H9 (cell line): ENCODE measurements around the gene UNC79. TPM values are rescaled to one million over a fixed set of nuclear protein-coding genes. Genes with fewer than 3 reads are reported as not detected.

Experiments
- DNase-seq: peaks from one replicate; pipeline ENCODE4 v3.0.0-alpha.2; 2017
- H2AFZ ChIP-seq: one replicate; pipeline ENCODE4 v1.6.1; 2013; ENCODE audit warnings: mild to moderate bottlenecking, low read length, control low read depth, moderate library complexity
- H2AK5ac ChIP-seq: 2 replicates; pipeline ENCODE4 v1.6.1; 2013; ENCODE audit warnings: low read length, control low read depth, mixed read lengths; ENCODE audit not compliant: insufficient read length
- H2BK120ac ChIP-seq: one replicate; pipeline ENCODE4 v1.6.1; 2013; ENCODE audit warnings: low read depth, mild to moderate bottlenecking, low read length, control low read depth, inconsistent platforms; ENCODE audit not compliant: poor library complexity, severe bottlenecking
- H2BK12ac ChIP-seq: 2 replicates; pipeline ENCODE4 v1.6.1; 2013; ENCODE audit warnings: low read length, control low read depth, mixed read lengths, low read depth; ENCODE audit not compliant: insufficient read length
- H2BK15ac ChIP-seq: 2 replicates; pipeline ENCODE4 v1.6.1; 2013; ENCODE audit warnings: low read depth, low read length, control low read depth
- H2BK20ac ChIP-seq: one replicate; pipeline ENCODE4 v1.6.1; 2013; ENCODE audit warnings: low read depth, mild to moderate bottlenecking, low read length, control low read depth, inconsistent platforms; ENCODE audit not compliant: poor library complexity, severe bottlenecking
- H2BK5ac ChIP-seq: 2 replicates; pipeline ENCODE4 v1.6.1; 2013; ENCODE audit warnings: low read length, control low read depth, mixed read lengths; ENCODE audit not compliant: insufficient read length
- H3K14ac ChIP-seq: 2 replicates; pipeline ENCODE4 v1.6.1; 2013; ENCODE audit warnings: low read length, control low read depth; ENCODE audit not compliant: insufficient read depth
- H3K18ac ChIP-seq: 2 replicates; pipeline ENCODE4 v1.6.1; 2013; ENCODE audit warnings: low read depth, mild to moderate bottlenecking, mixed read lengths, low read length, control low read depth; ENCODE audit not compliant: insufficient read length
- H3K23ac ChIP-seq: 2 replicates; pipeline ENCODE4 v1.6.1; 2013; ENCODE audit warnings: low read length, control low read depth, mixed read lengths, low read depth; ENCODE audit not compliant: insufficient read length
- H3K23me2 ChIP-seq: 2 replicates; pipeline ENCODE4 v1.6.1; 2013; ENCODE audit warnings: low read depth, mild to moderate bottlenecking, mixed read lengths, low read length, control low read depth; ENCODE audit not compliant: insufficient read length, poor library complexity, severe bottlenecking
- H3K27ac ChIP-seq: 2 replicates; pipeline ENCODE4 v1.5.1; 2013; ENCODE audit warnings: low read length, control low read depth, mixed read lengths, low read depth; ENCODE audit not compliant: insufficient read length
- H3K27me3 ChIP-seq: 2 replicates; pipeline ENCODE4 v1.6.1; 2013; ENCODE audit warnings: low read length, control low read depth, inconsistent platforms; ENCODE audit not compliant: insufficient read depth
- H3K4ac ChIP-seq: 2 replicates; pipeline ENCODE4 v1.6.1; 2013; ENCODE audit warnings: low read depth, mild to moderate bottlenecking, control low read depth, inconsistent platforms, low read length, moderate library complexity
- H3K4me1 ChIP-seq: 2 replicates; pipeline ENCODE4 v1.6.1; 2013; ENCODE audit warnings: low read length, control low read depth, inconsistent platforms; ENCODE audit not compliant: insufficient read depth
- H3K4me2 ChIP-seq: 2 replicates; pipeline ENCODE4 v1.6.1; 2013; ENCODE audit warnings: low read length, control low read depth, mixed read lengths; ENCODE audit not compliant: insufficient read length, insufficient read depth
- H3K56ac ChIP-seq: 2 replicates; pipeline ENCODE4 v1.6.1; 2013; ENCODE audit warnings: low read depth, mild to moderate bottlenecking, mixed read lengths, low read length, control low read depth; ENCODE audit not compliant: insufficient read length
- H3K79me1 ChIP-seq: 2 replicates; pipeline ENCODE4 v1.6.1; 2013; ENCODE audit warnings: low read depth, mild to moderate bottlenecking, moderate library complexity, low read length, control low read depth, inconsistent platforms; ENCODE audit not compliant: insufficient read depth, poor library complexity, severe bottlenecking
- H3K79me2 ChIP-seq: 2 replicates; pipeline ENCODE4 v1.6.1; 2013; ENCODE audit warnings: low read length, control low read depth, inconsistent platforms; ENCODE audit not compliant: insufficient read depth
- H3K9ac ChIP-seq: 2 replicates; pipeline ENCODE4 v1.6.1; 2013; ENCODE audit warnings: low read length, control low read depth, mixed read lengths; ENCODE audit not compliant: insufficient read length; ENCODE audit errors: extremely low read depth
- H3K9me3 ChIP-seq: one replicate; pipeline ENCODE4 v1.6.1; 2013; ENCODE audit warnings: low read depth, low read length, inconsistent platforms; ENCODE audit not compliant: control insufficient read depth
- H3T11ph ChIP-seq: one replicate; pipeline ENCODE4 v1.6.1; 2013; ENCODE audit warnings: mild to moderate bottlenecking, low read length, control low read depth, inconsistent platforms
- H4K20me1 ChIP-seq: one replicate; pipeline ENCODE4 v1.6.1; 2013; ENCODE audit not compliant: control insufficient read depth, insufficient read length, insufficient read depth
- H4K5ac ChIP-seq: 2 replicates; pipeline ENCODE4 v1.6.1; 2013; ENCODE audit warnings: low read depth, mild to moderate bottlenecking, mixed read lengths, low read length, control low read depth; ENCODE audit not compliant: insufficient read length
- H4K8ac ChIP-seq: replicated peaks from 2 replicates; pipeline ENCODE4 v1.6.1; 2013; ENCODE audit warnings: low read length, control low read depth, mixed read lengths, low read depth; ENCODE audit not compliant: insufficient read length
- H4K91ac ChIP-seq: 2 replicates; pipeline ENCODE4 v1.6.1; 2013; ENCODE audit warnings: low read depth, mild to moderate bottlenecking, moderate library complexity, mixed read lengths, low read length, control low read depth; ENCODE audit not compliant: insufficient read length
- H3K27ac Mint-ChIP-seq, 3 experiments: 2 replicates in 2 of 3; 3 replicates in 1 of 3; pipeline ENCODE4 v1.8.0; 2020 to 2021; ENCODE audit warnings: mixed read lengths in 3 of 3, mild to moderate bottlenecking in 1 of 3, moderate library complexity in 1 of 3
- H3K27me3 Mint-ChIP-seq: 2 replicates; pipeline ENCODE4 v1.8.0; 2021; ENCODE audit warnings: low read depth, mild to moderate bottlenecking, moderate library complexity, mixed read lengths
- H3K36me3 Mint-ChIP-seq, 3 experiments: 2 replicates in 2 of 3; 3 replicates in 1 of 3; pipeline ENCODE4 v1.8.0; 2020 to 2021; ENCODE audit warnings: low read depth in 3 of 3, mixed read lengths in 3 of 3; ENCODE audit not compliant: insufficient read depth in 1 of 3
- H3K4me1 Mint-ChIP-seq, 2 experiments: 2 replicates each; pipeline ENCODE4 v1.8.0; 2020; ENCODE audit warnings: mixed read lengths in 2 of 2
- H3K4me3 Mint-ChIP-seq, 2 experiments: 2 replicates in 1 of 2; 3 replicates in 1 of 2; pipeline ENCODE4 v1.8.0; 2020 to 2021; ENCODE audit warnings: mild to moderate bottlenecking in 2 of 2, mixed read lengths in 2 of 2, moderate library complexity in 1 of 2
- H3K9me3 Mint-ChIP-seq, 2 experiments: 2 replicates in 1 of 2; 3 replicates in 1 of 2; pipeline ENCODE4 v1.8.0; 2020; ENCODE audit warnings: mild to moderate bottlenecking in 2 of 2, mixed read lengths in 2 of 2, moderate library complexity in 1 of 2
- WGBS: extraction: QIAGEN DNeasy Blood & Tissue Kit; methylation state at CpG from one replicate; pipeline ENCODE4 v1.1.7; 2013; ENCODE audit warnings: missing lambda C conversion rate, low lambda C conversion rate, mixed read lengths; ENCODE audit not compliant: insufficient read length; ENCODE audit errors: extremely low coverage; 5-methylcytosine and 5-hydroxymethylcytosine counted together
- total RNA-seq: library from RNA; stranded (reverse); gene quantifications from 2 replicates; pipeline ENCODE4 v1.2.1, GENCODE V29; 2021
- TF ChIP-seq, protein P1 (sequence below): fragments of 200-600 bp; sonication (generic); conservative IDR thresholded peaks from 3 replicates; pipeline ENCODE4 v1.8.0; 2021; ENCODE audit warnings: antibody characterized with exemption, mild to moderate bottlenecking

The UNC79 gene
- total RNA-seq, 1 experiment from 2014 or later, result 3.0 TPM

DNA sequence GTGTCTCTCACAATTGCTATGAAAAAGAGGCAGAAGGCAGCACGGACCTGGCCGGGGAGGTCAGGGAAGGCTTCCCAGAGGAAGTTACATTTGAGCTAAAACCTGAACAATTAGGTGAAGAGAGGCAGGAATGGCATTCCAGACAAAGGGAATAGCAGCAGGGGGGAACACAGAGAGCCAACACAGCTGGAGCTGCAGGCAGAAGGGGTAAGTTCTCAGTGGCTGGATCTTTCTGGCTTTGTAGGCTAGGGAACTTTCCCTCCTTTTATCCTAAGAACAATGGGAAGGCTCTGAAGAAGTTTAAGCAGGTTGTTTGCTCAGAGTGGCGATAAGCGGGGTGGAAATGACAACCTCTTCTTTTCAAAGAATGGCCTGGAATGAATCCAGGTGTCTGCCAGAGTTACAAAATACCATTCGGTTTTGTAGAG, 257.5 kb downstream of the UNC79 start:
- H3K27me3 Mint-ChIP-seq, result no peaks in the 10 kb centered on the region
- peak; percentile 84 for DNase-seq

More for the DNA sequence above, 257.5 kb downstream of the UNC79 start:
- H2BK120ac ChIP-seq, result no peak overlapping the region
- no peak overlapping the region for H4K5ac ChIP-seq
- H3K4me1 ChIP-seq, result peaks cover 29% of the 10 kb centered on the region
- H3K27ac Mint-ChIP-seq, result peak overlapping the region; percentile 95 to 99 (median 95)
- H4K20me1 ChIP-seq, result no peaks in the 10 kb centered on the region
- WGBS, result no CpG with 5 or more reads among the region's 5 CpGs
- no peaks in the 10 kb centered on the region for H3K9me3 Mint-ChIP-seq
- H3K4me1 Mint-ChIP-seq, result peaks cover 77 to 83% of the 10 kb centered on the region in 2 experiments
- TF ChIP-seq, protein P1, sequence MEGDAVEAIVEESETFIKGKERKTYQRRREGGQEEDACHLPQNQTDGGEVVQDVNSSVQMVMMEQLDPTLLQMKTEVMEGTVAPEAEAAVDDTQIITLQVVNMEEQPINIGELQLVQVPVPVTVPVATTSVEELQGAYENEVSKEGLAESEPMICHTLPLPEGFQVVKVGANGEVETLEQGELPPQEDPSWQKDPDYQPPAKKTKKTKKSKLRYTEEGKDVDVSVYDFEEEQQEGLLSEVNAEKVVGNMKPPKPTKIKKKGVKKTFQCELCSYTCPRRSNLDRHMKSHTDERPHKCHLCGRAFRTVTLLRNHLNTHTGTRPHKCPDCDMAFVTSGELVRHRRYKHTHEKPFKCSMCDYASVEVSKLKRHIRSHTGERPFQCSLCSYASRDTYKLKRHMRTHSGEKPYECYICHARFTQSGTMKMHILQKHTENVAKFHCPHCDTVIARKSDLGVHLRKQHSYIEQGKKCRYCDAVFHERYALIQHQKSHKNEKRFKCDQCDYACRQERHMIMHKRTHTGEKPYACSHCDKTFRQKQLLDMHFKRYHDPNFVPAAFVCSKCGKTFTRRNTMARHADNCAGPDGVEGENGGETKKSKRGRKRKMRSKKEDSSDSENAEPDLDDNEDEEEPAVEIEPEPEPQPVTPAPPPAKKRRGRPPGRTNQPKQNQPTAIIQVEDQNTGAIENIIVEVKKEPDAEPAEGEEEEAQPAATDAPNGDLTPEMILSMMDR, result no peak
- no peak overlapping the region; the same call in 1 of the 2 replicates for H3K4ac ChIP-seq
- H3K56ac ChIP-seq, result no peak overlapping the region
- peak overlapping the region; percentile 76 for H3K27ac ChIP-seq
- no peak overlapping the region for H4K91ac ChIP-seq
- no peak overlapping the region for H2BK5ac ChIP-seq
- H3K4me3 Mint-ChIP-seq, result peak overlapping the region; percentile 30 to 69; a peak in 4 of 5 replicates
- H3K23ac ChIP-seq, result no peak overlapping the region
- H2BK20ac ChIP-seq, result no peak overlapping the region
- no peak overlapping the region for H2BK12ac ChIP-seq
- H3K79me2 ChIP-seq, result no peaks in the 10 kb centered on the region
- no peak overlapping the region for H3T11ph ChIP-seq
- no peak overlapping the region for H2AK5ac ChIP-seq
- H3K27me3 ChIP-seq, result no peaks in the 10 kb centered on the region
- peak overlapping the region; percentile 64; the same call in 1 of the 2 replicates for H3K14ac ChIP-seq
- H3K9me3 ChIP-seq, result no peaks in the 10 kb centered on the region
- no peak overlapping the region for H2BK15ac ChIP-seq
- peak overlapping the region; percentile 56 for H3K18ac ChIP-seq
- peak overlapping the region; percentile 50 for H3K4me2 ChIP-seq
- H3K36me3 Mint-ChIP-seq, result peaks cover 0 to 4% (median 2%) of the 10 kb centered on the region in 3 experiments; a peak in 5 of 7 replicates
- H3K23me2 ChIP-seq, result no peaks in the 10 kb centered on the region
- no peak overlapping the region for H3K9ac ChIP-seq
- no peak overlapping the region for H4K8ac ChIP-seq
- H3K79me1 ChIP-seq, result no peaks in the 10 kb centered on the region
- no peak overlapping the region for H2AFZ ChIP-seq
